Measurements from ENCODE around the gene PTX3. TPM values are rescaled to one million over a fixed set of nuclear protein-coding genes. Genes with fewer than 3 reads are reported as not detected.

The PTX3 gene
- total and polyA plus RNA-seq, 8 donors: 1.0 to 5.0 (median 2.9) TPM

DNA sequence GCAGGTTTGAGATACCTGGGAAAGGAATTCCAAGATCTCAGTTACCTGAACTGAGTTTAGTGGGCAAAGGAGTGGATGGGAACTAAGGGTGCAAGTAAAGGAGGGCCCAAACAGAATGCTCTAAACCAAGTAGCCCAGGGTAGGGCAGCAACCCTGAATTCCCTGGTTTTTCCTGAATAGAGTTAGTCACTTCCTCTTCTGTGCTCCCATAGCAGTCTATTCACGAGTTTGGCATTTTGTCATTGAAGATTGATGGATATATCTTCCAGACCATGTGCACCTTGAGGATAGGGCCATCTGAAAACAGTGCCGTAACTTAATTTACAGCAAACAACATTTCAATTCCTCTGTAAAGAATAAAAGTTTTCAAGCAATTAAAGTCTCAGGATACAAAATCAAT, 18.5 kb upstream of the PTX3 start:
- Histone ChIP-seq H3K27ac (no peak overlapping the region), H3K4me1 (no peaks in the 10 kb centered on the region), H3K36me3 (no peaks in the 10 kb centered on the region), H3K9me3 (no peaks in the 10 kb centered on the region), H3K4me3 (no peak overlapping the region), H3K27me3 (no peaks in the 10 kb centered on the region)
- 67 to 74% methylated on average over 2 of the region's 2 CpGs for WGBS, 2 donors
- intact Hi-C loops (cut with DNase I): no loop called here
- DNase-seq: no peak
- no peak for FAIRE-seq
- no peak for ATAC-seq
- TF ChIP-seq, protein P1, sequence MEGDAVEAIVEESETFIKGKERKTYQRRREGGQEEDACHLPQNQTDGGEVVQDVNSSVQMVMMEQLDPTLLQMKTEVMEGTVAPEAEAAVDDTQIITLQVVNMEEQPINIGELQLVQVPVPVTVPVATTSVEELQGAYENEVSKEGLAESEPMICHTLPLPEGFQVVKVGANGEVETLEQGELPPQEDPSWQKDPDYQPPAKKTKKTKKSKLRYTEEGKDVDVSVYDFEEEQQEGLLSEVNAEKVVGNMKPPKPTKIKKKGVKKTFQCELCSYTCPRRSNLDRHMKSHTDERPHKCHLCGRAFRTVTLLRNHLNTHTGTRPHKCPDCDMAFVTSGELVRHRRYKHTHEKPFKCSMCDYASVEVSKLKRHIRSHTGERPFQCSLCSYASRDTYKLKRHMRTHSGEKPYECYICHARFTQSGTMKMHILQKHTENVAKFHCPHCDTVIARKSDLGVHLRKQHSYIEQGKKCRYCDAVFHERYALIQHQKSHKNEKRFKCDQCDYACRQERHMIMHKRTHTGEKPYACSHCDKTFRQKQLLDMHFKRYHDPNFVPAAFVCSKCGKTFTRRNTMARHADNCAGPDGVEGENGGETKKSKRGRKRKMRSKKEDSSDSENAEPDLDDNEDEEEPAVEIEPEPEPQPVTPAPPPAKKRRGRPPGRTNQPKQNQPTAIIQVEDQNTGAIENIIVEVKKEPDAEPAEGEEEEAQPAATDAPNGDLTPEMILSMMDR (IDR thresholded peaks at IDR 0.05): no peak

DNA sequence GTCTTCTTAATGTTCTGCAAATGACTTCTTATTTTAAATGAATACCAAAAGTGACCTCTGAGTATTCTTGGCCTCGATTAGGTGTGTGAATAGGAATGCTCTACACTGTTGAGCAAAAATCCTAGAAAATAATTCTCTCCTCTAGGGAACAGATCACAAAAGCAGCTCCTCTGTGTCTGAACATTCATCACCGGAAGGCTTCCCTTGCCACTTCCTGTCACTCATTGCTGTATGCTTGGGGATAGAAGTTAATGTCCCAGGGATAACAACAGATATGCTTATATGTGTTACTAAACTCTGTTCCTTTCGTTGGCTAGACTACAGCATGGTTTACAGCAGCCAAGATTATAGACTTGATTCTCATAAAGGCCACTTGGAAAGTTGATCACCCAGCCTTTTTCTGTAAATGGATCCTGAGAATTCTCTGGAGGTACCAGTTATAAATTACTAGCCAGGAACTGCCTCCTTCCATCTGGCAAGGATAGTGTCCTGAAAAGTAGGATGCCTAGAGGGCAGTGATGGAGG, 16.0 kb upstream of the PTX3 start:
- FAIRE-seq (no peak), ATAC-seq (no peak), DNase-seq (no peak)
- Histone ChIP-seq H3K9me3 (no peaks in the 10 kb centered on the region), H3K36me3 (no peaks in the 10 kb centered on the region), H3K4me3 (no peak overlapping the region), H3K27ac (no peak overlapping the region), H3K4me1 (no peaks in the 10 kb centered on the region), H3K27me3 (no peaks in the 10 kb centered on the region)
- intact Hi-C loops (cut with DNase I): no loop called here
- TF ChIP-seq, protein P1 (IDR thresholded peaks at IDR 0.05): no peak
- 81 to 83% methylated on average over 3 of the region's 3 CpGs for WGBS, 2 donors

DNA sequence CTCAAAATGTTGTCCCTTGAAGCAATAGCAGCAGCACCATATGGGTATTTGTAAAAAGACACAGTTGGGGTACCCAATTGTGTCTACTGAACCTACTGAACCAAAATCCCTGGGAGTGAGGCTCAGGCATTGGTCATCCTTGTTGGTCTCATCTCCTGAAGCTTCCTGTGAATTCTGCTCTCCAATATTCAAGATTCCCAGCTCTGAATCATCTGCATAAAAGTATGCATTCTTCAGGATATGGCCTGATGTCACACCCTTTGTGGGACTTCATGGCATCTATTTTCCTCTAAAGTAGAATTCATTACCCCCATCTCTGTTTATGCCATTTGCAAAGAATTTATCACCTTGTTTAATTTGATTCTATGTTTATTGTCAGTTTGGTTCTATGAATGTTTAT, 13.3 kb upstream of the PTX3 start:
- DNase-seq (no peak), FAIRE-seq (no peak), ATAC-seq (no peak)
- Histone ChIP-seq H3K27me3 (no peaks in the 10 kb centered on the region), H3K9me3 (no peaks in the 10 kb centered on the region), H3K36me3 (no peaks in the 10 kb centered on the region), H3K27ac (no peak overlapping the region), H3K4me3 (no peak overlapping the region), H3K4me1 (no peaks in the 10 kb centered on the region)
- TF ChIP-seq, protein P1 (IDR thresholded peaks at IDR 0.05): no peak
- intact Hi-C loops (cut with DNase I): no loop called here

DNA sequence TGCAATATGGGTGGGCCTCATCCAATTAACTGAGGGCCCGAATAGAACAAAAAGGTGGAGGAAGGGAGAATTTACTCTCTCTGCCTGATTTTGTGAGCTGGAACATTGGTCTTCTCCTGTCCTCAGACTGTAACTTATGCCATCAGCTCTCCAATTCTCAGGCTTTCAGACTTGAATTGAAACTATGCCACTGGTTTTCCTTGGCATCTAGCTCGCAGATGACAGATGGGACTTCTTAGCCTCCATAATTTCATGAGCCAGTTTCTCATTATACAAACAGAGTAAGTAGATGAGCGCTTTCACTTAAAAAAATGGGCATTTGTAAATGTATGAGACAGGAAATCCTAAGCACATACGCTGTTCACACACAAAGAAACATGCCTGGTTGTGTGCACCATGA, 8.7 kb upstream of the PTX3 start:
- ATAC-seq (no peak), DNase-seq (no peak), FAIRE-seq (no peak)
- intact Hi-C loops (cut with DNase I): no loop called here
- no peaks in the 10 kb centered on the region for H3K9me3 ChIP-seq
- H3K27ac ChIP-seq: no peak overlapping the region
- WGBS, 2 donors: 85 to 93% methylated on average over 4 of the region's 4 CpGs
- no peaks in the 10 kb centered on the region for H3K4me1 ChIP-seq
- no peak overlapping the region for H3K4me3 ChIP-seq
- TF ChIP-seq, protein P1 (IDR thresholded peaks at IDR 0.05): no peak
- no peaks in the 10 kb centered on the region for H3K27me3 ChIP-seq
- no peaks in the 10 kb centered on the region for H3K36me3 ChIP-seq

DNA sequence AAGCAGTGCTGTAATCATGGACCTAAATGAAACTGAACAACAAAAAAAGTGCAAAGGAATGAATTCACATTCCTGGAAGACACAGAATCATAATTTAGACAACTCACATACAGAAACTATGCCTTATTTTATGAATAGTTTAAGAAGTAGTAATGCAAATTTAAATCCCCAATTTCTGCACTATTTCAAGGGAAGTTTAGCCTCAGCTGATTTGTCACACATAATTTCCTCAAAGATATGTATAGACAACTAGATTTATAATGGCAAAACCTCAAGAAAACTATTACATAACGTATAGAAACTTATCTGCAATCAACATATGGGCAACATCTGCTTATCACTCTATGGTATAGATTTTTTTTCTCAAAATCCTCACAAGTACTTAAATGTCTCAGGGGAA, 7.8 kb upstream of the PTX3 start:
- DNase-seq: no peak
- H3K36me3 ChIP-seq: no peaks in the 10 kb centered on the region
- 61 to 65% methylated on average over 1 of the region's 1 CpG for WGBS, 2 donors
- H3K4me1 ChIP-seq: no peaks in the 10 kb centered on the region
- ATAC-seq: no peak
- no peak for FAIRE-seq
- no peaks in the 10 kb centered on the region for H3K9me3 ChIP-seq
- no peaks in the 10 kb centered on the region for H3K27me3 ChIP-seq
- no peak overlapping the region for H3K4me3 ChIP-seq
- H3K27ac ChIP-seq: no peak overlapping the region
- TF ChIP-seq, protein P1 (IDR thresholded peaks at IDR 0.05): no peak
- intact Hi-C loops (cut with DNase I): no loop called here
